MM.1S (cell line): Measurements from ENCODE around the gene TICAM1.

ENCODE experiments used
- DNase-seq: peaks from one replicate; pipeline ENCODE4 v3.0.0-alpha.2; 2015
- H2AFZ ChIP-seq: fragments of 300-600 bp; sonication (generic); 2 replicates; pipeline ENCODE4 v1.6.0; 2016; ENCODE audit warnings: antibody characterized with exemption, low read length
- H3F3A ChIP-seq: fragments of 300-600 bp; sonication (generic); 2 replicates; pipeline ENCODE4 v1.6.1; 2016; ENCODE audit warnings: mild to moderate bottlenecking, antibody characterized with exemption, low read length, moderate library complexity, mixed read lengths; ENCODE audit not compliant: insufficient read depth
- H3K27ac ChIP-seq: fragments of 300-600 bp; sonication (generic); 2 replicates; pipeline ENCODE4 v1.5.1; 2016; ENCODE audit warnings: mild to moderate bottlenecking, low read length
- H3K27me3 ChIP-seq: fragments of 300-600 bp; sonication (generic); replicated peaks from 2 replicates; pipeline ENCODE4 v1.6.0; 2016; ENCODE audit warnings: low read length; ENCODE audit not compliant: insufficient read depth
- H3K36me3 ChIP-seq: fragments of 300-600 bp; sonication (generic); replicated peaks from 2 replicates; pipeline ENCODE4 v1.6.1; 2016; ENCODE audit warnings: mild to moderate bottlenecking, low read length, mixed read lengths; ENCODE audit not compliant: insufficient read depth
- H3K4me1 ChIP-seq: fragments of 300-600 bp; sonication (generic); 2 replicates; pipeline ENCODE4 v1.6.1; 2016; ENCODE audit warnings: low read length, mixed read lengths
- H3K4me2 ChIP-seq: fragments of 300-600 bp; sonication (generic); 2 replicates; pipeline ENCODE4 v1.6.0; 2016; ENCODE audit warnings: low read depth, low read length
- H3K4me3 ChIP-seq: fragments of 300-600 bp; sonication (generic); 2 replicates; pipeline ENCODE4 v1.5.1; 2016; ENCODE audit warnings: low read length, mixed read lengths
- H3K79me2 ChIP-seq: fragments of 300-600 bp; sonication (generic); 2 replicates; pipeline ENCODE4 v1.6.1; 2016; ENCODE audit warnings: mixed run types, low read length, mixed read lengths
- H3K9ac ChIP-seq: fragments of 300-600 bp; sonication (generic); 2 replicates; pipeline ENCODE4 v1.6.1; 2016; ENCODE audit warnings: low read length, mixed read lengths
- H3K9me2 ChIP-seq: fragments of 300-600 bp; sonication (generic); replicated peaks from 2 replicates; pipeline ENCODE4 v1.6.1; 2016; ENCODE audit warnings: mild to moderate bottlenecking, low read length, mixed read lengths; ENCODE audit not compliant: insufficient read depth
- H3K9me3 ChIP-seq: fragments of 300-600 bp; sonication (generic); replicated peaks from 2 replicates; pipeline ENCODE4 v1.6.1; 2016; ENCODE audit warnings: mild to moderate bottlenecking, low read length, mixed read lengths; ENCODE audit not compliant: insufficient read depth
- H4K20me1 ChIP-seq: fragments of 300-600 bp; sonication (generic); 2 replicates; pipeline ENCODE4 v1.6.1; 2016; ENCODE audit warnings: mild to moderate bottlenecking, low read length, moderate library complexity, mixed read lengths; ENCODE audit not compliant: insufficient read depth
- EZH2 ChIP-seq: fragments of 300-600 bp; sonication (generic); optimal IDR thresholded peaks from 2 replicates; pipeline ENCODE3; 2017; ENCODE audit warnings: low read depth, mild to moderate bottlenecking, antibody characterized with exemption, low read length, mixed read lengths
- EZH2phosphoT487 ChIP-seq: fragments of 300-600 bp; sonication (generic); IDR thresholded peaks from 2 replicates; pipeline ENCODE4 v1.6.1; 2018; ENCODE audit warnings: antibody characterized with exemption, low read length
- TF ChIP-seq, protein P1 (sequence below): fragments of 300-600 bp; sonication (generic); IDR thresholded peaks from 2 replicates; pipeline ENCODE4 v1.5.1; 2016; ENCODE audit warnings: antibody characterized with exemption, low read length, mixed read lengths

The TICAM1 gene

DNA sequence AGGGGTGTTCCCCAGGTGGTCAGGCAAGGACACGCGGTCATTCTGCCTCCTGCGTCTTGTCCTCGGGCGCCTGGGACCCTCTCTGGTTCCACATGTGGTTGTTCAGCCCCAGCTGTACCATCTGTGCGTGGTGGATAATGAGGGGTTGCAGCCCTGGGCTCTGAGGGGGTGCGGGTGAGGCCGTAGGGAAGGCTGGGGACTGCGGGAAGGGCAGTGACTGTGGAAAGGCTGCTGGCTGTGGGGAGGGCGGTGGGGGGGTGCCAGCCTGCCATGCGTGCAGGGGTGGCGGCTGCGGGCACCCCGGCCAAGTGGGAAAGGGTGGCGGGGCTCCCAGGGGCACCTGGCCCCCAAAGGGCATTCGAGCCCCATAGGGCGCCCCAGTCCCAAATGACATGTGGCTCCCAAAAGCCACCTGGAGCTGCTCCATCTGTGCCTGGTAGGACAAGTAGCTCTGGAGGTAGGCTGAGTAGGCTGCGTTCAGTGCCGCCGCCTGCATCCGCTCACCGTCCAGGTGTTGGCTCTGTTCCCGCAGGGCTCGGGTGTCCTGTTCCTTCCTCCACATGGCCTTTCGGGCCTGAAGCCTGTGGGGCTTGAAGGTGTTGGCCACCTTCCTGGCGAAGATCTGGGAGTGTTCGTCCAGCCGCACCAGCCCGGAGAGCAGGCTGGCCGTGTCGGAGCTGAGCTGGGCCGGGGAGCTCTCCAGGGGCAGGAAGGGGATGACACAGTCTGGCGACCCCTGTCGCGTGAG is 15.1 kb downstream of the TICAM1 start:
- Histone ChIP-seq H3K79me2 (peaks cover 9% of the 10 kb centered on the region), H3K4me3 (no peak overlapping the region), H3K4me2 (peak overlapping the region; percentile 60; the same call in 1 of the 2 replicates), H2AFZ (peak overlapping the region; percentile 47; the same call in 1 of the 2 replicates), H3K27me3 (no peaks in the 10 kb centered on the region), H3F3A (peaks cover 12% of the 10 kb centered on the region), H3K27ac (no peak overlapping the region), H3K4me1 (peaks cover 10% of the 10 kb centered on the region), H3K9ac (no peak overlapping the region), H3K9me3 (no peaks in the 10 kb centered on the region), H4K20me1 (no peaks in the 10 kb centered on the region), H3K36me3 (peaks cover 8% of the 10 kb centered on the region; the same call in 1 of the 2 replicates), H3K9me2 (no peaks in the 10 kb centered on the region)
- no peak for DNase-seq
- TF ChIP-seq EZH2 (no peak), EZH2phosphoT487 (no peak)
- TF ChIP-seq, protein P1, sequence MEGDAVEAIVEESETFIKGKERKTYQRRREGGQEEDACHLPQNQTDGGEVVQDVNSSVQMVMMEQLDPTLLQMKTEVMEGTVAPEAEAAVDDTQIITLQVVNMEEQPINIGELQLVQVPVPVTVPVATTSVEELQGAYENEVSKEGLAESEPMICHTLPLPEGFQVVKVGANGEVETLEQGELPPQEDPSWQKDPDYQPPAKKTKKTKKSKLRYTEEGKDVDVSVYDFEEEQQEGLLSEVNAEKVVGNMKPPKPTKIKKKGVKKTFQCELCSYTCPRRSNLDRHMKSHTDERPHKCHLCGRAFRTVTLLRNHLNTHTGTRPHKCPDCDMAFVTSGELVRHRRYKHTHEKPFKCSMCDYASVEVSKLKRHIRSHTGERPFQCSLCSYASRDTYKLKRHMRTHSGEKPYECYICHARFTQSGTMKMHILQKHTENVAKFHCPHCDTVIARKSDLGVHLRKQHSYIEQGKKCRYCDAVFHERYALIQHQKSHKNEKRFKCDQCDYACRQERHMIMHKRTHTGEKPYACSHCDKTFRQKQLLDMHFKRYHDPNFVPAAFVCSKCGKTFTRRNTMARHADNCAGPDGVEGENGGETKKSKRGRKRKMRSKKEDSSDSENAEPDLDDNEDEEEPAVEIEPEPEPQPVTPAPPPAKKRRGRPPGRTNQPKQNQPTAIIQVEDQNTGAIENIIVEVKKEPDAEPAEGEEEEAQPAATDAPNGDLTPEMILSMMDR: no peak

DNA sequence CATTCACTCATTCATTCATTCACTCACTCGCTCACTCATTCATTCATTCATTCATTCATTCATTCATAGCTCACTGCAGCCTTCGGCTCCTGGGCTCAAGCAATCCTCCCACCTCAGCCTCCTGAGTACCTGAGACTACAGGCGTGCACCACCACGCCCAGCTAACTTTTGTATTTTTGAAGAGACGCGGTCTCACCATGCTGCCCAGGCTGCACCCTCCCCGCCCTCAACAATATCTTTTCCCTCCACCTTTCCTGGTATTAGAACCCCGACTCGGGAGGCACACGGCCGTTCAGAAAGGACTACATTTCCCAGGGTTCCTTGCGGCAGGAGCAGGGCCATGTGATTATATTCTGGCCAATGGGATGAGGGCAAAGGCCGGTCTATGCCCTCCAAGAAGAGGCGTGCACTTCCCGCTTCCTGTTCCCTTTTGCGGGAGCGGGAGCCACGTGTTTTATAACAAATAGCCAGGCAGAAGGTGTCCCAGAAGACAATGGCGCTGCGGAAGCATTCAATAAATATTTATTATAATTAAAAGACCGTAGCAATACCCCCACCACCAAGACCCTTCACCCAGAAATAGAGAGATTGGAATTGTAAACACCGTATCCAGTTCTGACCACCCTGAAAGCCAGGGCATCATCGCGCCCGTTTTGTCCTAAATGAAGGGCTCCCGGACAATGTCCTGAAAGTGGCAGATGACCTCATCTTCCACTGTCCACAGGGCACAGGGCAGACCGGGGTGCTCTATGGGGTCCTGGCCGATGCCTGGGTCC is 15.9 kb downstream of the TICAM1 start:
- Histone ChIP-seq H3K79me2 (peaks cover 3% of the 10 kb centered on the region; the same call in 1 of the 2 replicates), H3K4me1 (peaks cover 10% of the 10 kb centered on the region), H3F3A (peaks cover 12% of the 10 kb centered on the region), H3K36me3 (peaks cover 8% of the 10 kb centered on the region; the same call in 1 of the 2 replicates), H3K9me3 (no peaks in the 10 kb centered on the region), H3K9ac (no peak overlapping the region), H3K4me2 (peak overlapping the region; percentile 60), H3K4me3 (peak overlapping the region; percentile 45), H3K27ac (no peak overlapping the region), H4K20me1 (no peaks in the 10 kb centered on the region), H3K27me3 (no peaks in the 10 kb centered on the region), H3K9me2 (no peaks in the 10 kb centered on the region), H2AFZ (peak overlapping the region; percentile 47)
- TF ChIP-seq, protein P1: no peak
- TF ChIP-seq EZH2phosphoT487: no peak
- TF ChIP-seq EZH2: no peak
- DNase-seq: peak; percentile 85

DNA sequence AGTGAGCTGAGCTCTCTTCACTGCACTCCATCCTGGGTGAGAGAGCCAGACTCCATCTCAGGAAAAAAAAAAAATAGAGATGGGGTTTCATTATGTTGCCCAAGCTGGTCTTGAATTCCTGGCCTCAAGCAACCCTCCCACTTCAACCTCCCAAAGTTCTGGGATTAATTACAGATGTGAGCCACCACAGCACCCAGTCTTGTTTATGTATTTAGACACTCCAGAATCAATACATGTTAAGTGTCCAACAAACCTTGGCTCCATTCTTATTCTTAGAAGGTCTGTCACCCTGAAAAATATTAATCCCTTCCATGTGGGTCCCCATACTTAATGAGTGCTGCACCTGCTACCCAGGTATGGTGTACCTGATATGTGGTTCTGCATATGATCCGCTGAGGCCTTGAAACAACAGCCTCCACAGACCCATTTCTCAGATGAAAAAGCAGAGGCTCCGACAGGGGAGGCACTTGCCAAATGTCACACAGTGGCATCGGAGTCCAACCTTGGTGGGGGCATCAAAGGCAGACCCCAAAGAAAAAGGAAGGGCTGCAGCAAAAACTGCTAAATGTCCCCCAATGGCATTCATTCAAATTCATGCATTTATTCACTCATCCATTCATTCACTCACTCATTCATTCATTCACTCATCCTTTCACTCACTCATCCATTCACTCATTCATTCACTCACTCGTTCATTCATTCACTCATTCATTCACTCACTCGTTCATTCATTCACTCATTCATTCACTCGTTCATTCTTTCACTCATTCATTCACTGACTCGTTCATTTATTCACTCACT is 16.7 kb downstream of the TICAM1 start:
- Histone ChIP-seq H3K9me2 (no peaks in the 10 kb centered on the region), H3K27me3 (no peaks in the 10 kb centered on the region), H3K4me3 (peak overlapping the region; percentile 45; the same call in 1 of the 2 replicates), H3F3A (peaks cover 12% of the 10 kb centered on the region), H2AFZ (no peak overlapping the region), H3K9me3 (no peaks in the 10 kb centered on the region), H3K4me2 (peak overlapping the region; percentile 60; the same call in 1 of the 2 replicates), H3K9ac (no peak overlapping the region), H3K79me2 (peaks cover 2% of the 10 kb centered on the region; the same call in 1 of the 2 replicates), H3K4me1 (peaks cover 10% of the 10 kb centered on the region), H3K36me3 (peaks cover 8% of the 10 kb centered on the region; the same call in 1 of the 2 replicates), H4K20me1 (no peaks in the 10 kb centered on the region), H3K27ac (no peak overlapping the region)
- TF ChIP-seq, protein P1: no peak
- TF ChIP-seq EZH2phosphoT487 (no peak), EZH2 (no peak)
- DNase-seq: no peak
